DOHH2 (cell line): ENCODE measurements around the gene VAV2.

ENCODE experiments used
- H3F3A ChIP-seq: fragments of 200-600 bp; sonication (generic), shearing (Covaris generic); 2 replicates; pipeline ENCODE4 v1.6.0; 2016; ENCODE audit warnings: antibody characterized with exemption, mild to moderate bottlenecking; ENCODE audit not compliant: control insufficient read depth, insufficient read depth
- H3K27ac ChIP-seq: fragments of 200-600 bp; sonication (generic); 2 replicates; pipeline ENCODE4 v1.5.1; 2014; ENCODE audit warnings: low read depth, mild to moderate bottlenecking, low read length, moderate library complexity
- H3K27me3 ChIP-seq: fragments of 200-600 bp; sonication (generic); 2 replicates; pipeline ENCODE4 v1.6.1; 2014; ENCODE audit warnings: mild to moderate bottlenecking, low read length, mixed read lengths; ENCODE audit not compliant: control insufficient read depth
- H3K36me3 ChIP-seq: fragments of 200-600 bp; sonication (generic); 2 replicates; pipeline ENCODE4 v1.6.1; 2014; ENCODE audit warnings: mild to moderate bottlenecking, low read length, moderate library complexity, mixed read lengths; ENCODE audit not compliant: control insufficient read depth
- H3K4me1 ChIP-seq: fragments of 200-600 bp; sonication (generic); 2 replicates; pipeline ENCODE4 v1.6.1; 2014; ENCODE audit warnings: mild to moderate bottlenecking, low read length, mixed read lengths; ENCODE audit not compliant: control insufficient read depth
- H3K4me2 ChIP-seq: fragments of 200-600 bp; sonication (generic); 2 replicates; pipeline ENCODE4 v1.6.0; 2014; ENCODE audit warnings: mild to moderate bottlenecking, low read length, moderate library complexity
- H3K4me3 ChIP-seq: fragments of 200-600 bp; sonication (generic); 2 replicates; pipeline ENCODE4 v1.5.1; 2014; ENCODE audit warnings: mild to moderate bottlenecking, low read length, mixed read lengths
- H3K79me2 ChIP-seq: fragments of 200-600 bp; sonication (generic); 2 replicates; pipeline ENCODE4 v1.6.1; 2014; ENCODE audit warnings: mild to moderate bottlenecking, low read length, mixed read lengths; ENCODE audit not compliant: control insufficient read depth
- H3K9me2 ChIP-seq: fragments of 200-600 bp; sonication (generic); replicated peaks from 2 replicates; pipeline ENCODE4 v1.6.1; 2014; ENCODE audit warnings: mild to moderate bottlenecking, low read length, mixed read lengths; ENCODE audit not compliant: control insufficient read depth
- H3K9me3 ChIP-seq: fragments of 200-600 bp; sonication (generic); 2 replicates; pipeline ENCODE4 v1.6.1; 2014; ENCODE audit warnings: antibody characterized with exemption, low read length, mixed read lengths; ENCODE audit not compliant: control insufficient read depth, insufficient read depth
- H4K20me1 ChIP-seq: fragments of 200-600 bp; sonication (generic); 2 replicates; pipeline ENCODE4 v1.6.0; 2014; ENCODE audit warnings: low read depth, mild to moderate bottlenecking, antibody characterized with exemption, low read length, moderate library complexity; ENCODE audit not compliant: control insufficient read depth, insufficient read depth
- CTCF ChIP-seq: fragments of 200-600 bp; sonication (generic); IDR thresholded peaks from one replicate; pipeline ENCODE4 v1.5.1; 2014; ENCODE audit warnings: antibody characterized with exemption, mild to moderate bottlenecking, low read depth, low read length; ENCODE audit not compliant: poor library complexity, severe bottlenecking
- EZH2phosphoT487 ChIP-seq: fragments of 200-600 bp; sonication (generic); IDR thresholded peaks from 2 replicates; pipeline ENCODE4 v1.6.1; 2017; ENCODE audit warnings: borderline replicate concordance, mild to moderate bottlenecking, antibody characterized with exemption, low read length, moderate library complexity, mixed read lengths

VAV2 gene

GRCh38 chr9:133754187-133754586 is 237.9 kb downstream of the VAV2 start:
- H3K27ac ChIP-seq = no peak overlapping the region
- H3F3A ChIP-seq = peaks cover 3% of the 10 kb centered on the region; the same call in 1 of the 2 replicates
- peaks cover 12% of the 10 kb centered on the region for H3K27me3 ChIP-seq
- no peaks in the 10 kb centered on the region for H3K36me3 ChIP-seq
- H3K9me2 ChIP-seq = no peaks in the 10 kb centered on the region
- no peaks in the 10 kb centered on the region for H3K9me3 ChIP-seq
- no peaks in the 10 kb centered on the region for H3K79me2 ChIP-seq
- no peak overlapping the region for H3K4me3 ChIP-seq
- no peak for TF ChIP-seq CTCF
- TF ChIP-seq EZH2phosphoT487 = no peak
- H3K4me1 ChIP-seq = no peaks in the 10 kb centered on the region
- no peak overlapping the region for H3K4me2 ChIP-seq
- no peaks in the 10 kb centered on the region for H4K20me1 ChIP-seq

- TF ChIP-seq CTCF (no peak), EZH2phosphoT487 (no peak)
- H4K20me1 ChIP-seq = no peaks in the 10 kb centered on the region
- no peaks in the 10 kb centered on the region for H3K79me2 ChIP-seq
- H3K9me2 ChIP-seq = no peaks in the 10 kb centered on the region
- no peaks in the 10 kb centered on the region for H3K4me1 ChIP-seq
- H3K27ac ChIP-seq = no peak overlapping the region
- H3K36me3 ChIP-seq = no peaks in the 10 kb centered on the region
- H3F3A ChIP-seq = peaks cover 3% of the 10 kb centered on the region; the same call in 1 of the 2 replicates
- no peaks in the 10 kb centered on the region for H3K9me3 ChIP-seq
- H3K27me3 ChIP-seq = peaks cover 17% of the 10 kb centered on the region
- no peak overlapping the region for H3K4me3 ChIP-seq
- no peak overlapping the region for H3K4me2 ChIP-seq
These were observed 239.2 kb downstream of the VAV2 start for GRCh38 chr9:133752739-133753446.

- Histone ChIP-seq H3F3A (no peaks in the 10 kb centered on the region), H3K36me3 (no peaks in the 10 kb centered on the region), H3K27me3 (peaks cover 19% of the 10 kb centered on the region), H3K79me2 (no peaks in the 10 kb centered on the region), H3K27ac (no peak overlapping the region), H3K4me1 (no peaks in the 10 kb centered on the region), H3K9me3 (no peaks in the 10 kb centered on the region), H3K4me2 (no peak overlapping the region), H3K4me3 (no peak overlapping the region), H4K20me1 (no peaks in the 10 kb centered on the region), H3K9me2 (no peaks in the 10 kb centered on the region)
- TF ChIP-seq EZH2phosphoT487 (no peak), CTCF (no peak)
These were observed 241.0 kb downstream of the VAV2 start for GRCh38 chr9:133750982-133751649.
